EH (cell line): ENCODE measurements around the gene MTRF1L.
"Not testable (repeated sequence)": the region's sequence is repeated elsewhere in the genome, so short reads cannot be mapped to it uniquely, and the experiment has no call there.

Source experiments
- DNase-seq: peaks from one replicate; pipeline ENCODE4 v3.0.0-alpha.2; 2015; ENCODE audit warnings: low read depth

Gene MTRF1L

GRCh38 chr6:152969688-152970418 is 32.7 kb downstream of the MTRF1L start:
- DNase-seq = no peak

- DNase-seq = not testable (repeated sequence)
These were observed 36.2 kb downstream of the MTRF1L start for GRCh38 chr6:152966168-152966894.

GRCh38 chr6:152959333-152959732 is 43.2 kb downstream of the MTRF1L start:
- no peak for DNase-seq

- no peak for DNase-seq
These were observed 44.7 kb downstream of the MTRF1L start for GRCh38 chr6:152957796-152958195.

GRCh38 chr6:152954443-152954842 is 48.1 kb downstream of the MTRF1L start:
- no peak for DNase-seq

GRCh38 chr6:152952866-152953509 is 49.5 kb downstream of the MTRF1L start:
- peak; percentile 42 for DNase-seq

- DNase-seq = peak; percentile 47
These were observed 50.5 kb downstream of the MTRF1L start for GRCh38 chr6:152952045-152952444.

GRCh38 chr6:152950240-152950639 is 52.3 kb downstream of the MTRF1L start:
- DNase-seq = no peak

- peak; percentile 57 for DNase-seq
These were observed 54.2 kb downstream of the MTRF1L start for GRCh38 chr6:152948150-152948768.

- DNase-seq = no peak
These were observed 55.5 kb downstream of the MTRF1L start for GRCh38 chr6:152946995-152947394.

- DNase-seq = no peak
These were observed 56.0 kb downstream of the MTRF1L start for GRCh38 chr6:152946484-152946883.

GRCh38 chr6:152943260-152943897 is 59.1 kb downstream of the MTRF1L start:
- DNase-seq = no peak

GRCh38 chr6:152942319-152942869 is 60.1 kb downstream of the MTRF1L start:
- no peak for DNase-seq

GRCh38 chr6:152941746-152942145 is 60.8 kb downstream of the MTRF1L start:
- no peak for DNase-seq
